HEK293 (cell line): ENCODE measurements around the gene OLA1.

ENCODE experiments used
- ZBTB21 ChIP-seq: fragments of 450-650 bp; formaldehyde crosslinking; IDR thresholded peaks from 2 replicates; pipeline ENCODE4 v1.5.1; 2017; ENCODE audit warnings: missing biosample characterization, missing genetic modification characterization
- ZNF155 ChIP-seq: fragments of 450-650 bp; formaldehyde crosslinking; IDR thresholded peaks from 2 replicates; pipeline ENCODE4 v1.5.1; 2016; ENCODE audit warnings: missing biosample characterization, missing genetic modification characterization

DNA sequence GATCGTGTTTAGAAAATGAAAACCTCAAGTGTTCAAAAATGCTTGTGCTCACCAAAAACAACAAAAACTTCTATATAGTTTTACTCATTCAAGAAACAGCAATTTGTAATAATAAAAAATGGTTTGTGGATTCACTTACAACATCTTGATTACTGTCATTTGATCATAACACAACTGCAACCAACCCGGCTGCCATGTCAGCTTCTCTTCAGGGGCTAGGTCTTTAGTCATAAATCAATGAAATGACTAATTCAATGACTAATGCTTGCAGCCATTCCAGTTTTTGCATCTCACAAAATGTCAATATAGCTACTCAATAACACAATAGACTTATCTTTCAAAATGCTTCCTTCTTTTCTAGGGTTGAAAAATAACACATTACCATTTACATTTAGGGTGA is 128.0 kb downstream of the OLA1 start:
- TF ChIP-seq ZBTB21 (no peak), ZNF155 (no peak)
